IMR-90 (cell line): ENCODE measurements around the gene CLEC7A. TPM values are rescaled to one million over a fixed set of nuclear protein-coding genes. Genes with fewer than 3 reads are reported as not detected.

Experiments
- ATAC-seq: fragments of 200-7000 bp; cut with Tn5 transposase; 2 replicates; pipeline ENCODE4 v1.9.1; 2020; ENCODE audit warnings: low read depth, mild to moderate bottlenecking, moderate library complexity
- Bru-seq: library from RNA; stranded (reverse); fragments of 400-500 nt; gene quantifications from one replicate; lab custom pipeline; 2021; lab: Mats Ljungman, UMichigan
- BruChase-seq, 2 experiments: library from RNA; stranded (reverse); fragments of 400-500 nt; gene quantifications; one replicate each; lab custom pipeline; 2021; lab: Mats Ljungman, UMichigan
- BruUV-seq: library from RNA; stranded (reverse); fragments of 400-500 nt; replicated peaks from 2 replicates; lab custom pipeline; 2021; lab: Mats Ljungman, UMichigan
- CTCF ChIA-PET: fragments of 300-600 bp; formaldehyde crosslinking; extraction: SDS; loops from one replicate; lab custom pipeline; 2021; ENCODE audit warnings: antibody characterized with exemption; lab: Yijun Ruan, JAX
- POLR2A ChIA-PET: fragments of 300-600 bp; sonication (Branson Sonifier 250); formaldehyde crosslinking; loops from one replicate; lab custom pipeline; 2022; ENCODE audit warnings: antibody characterized with exemption; ENCODE audit not compliant: unreplicated experiment; lab: Charles Lee
- DNase-seq: peaks from one replicate; pipeline ENCODE4 v3.0.0; 2013
- H2AFZ ChIP-seq: replicated peaks from 2 replicates; pipeline ENCODE3; 2013; ENCODE audit warnings: low read length, mild to moderate bottlenecking; ENCODE audit not compliant: poor library complexity
- H2AK5ac ChIP-seq: 2 replicates; pipeline ENCODE4 v1.6.1; 2013; ENCODE audit warnings: low read depth, low read length, inconsistent platforms
- H2AK9ac ChIP-seq: replicated peaks from 2 replicates; pipeline ENCODE3; 2013; ENCODE audit warnings: mild to moderate bottlenecking, low read depth, low read length, moderate library complexity; ENCODE audit not compliant: poor library complexity
- H2BK120ac ChIP-seq: 2 replicates; pipeline ENCODE4 v1.6.1; 2013; ENCODE audit warnings: low read depth, low read length, inconsistent platforms
- H2BK15ac ChIP-seq: 3 replicates; pipeline ENCODE4 v1.6.1; 2013; ENCODE audit warnings: low read depth, low read length, inconsistent platforms
- H2BK20ac ChIP-seq: 2 replicates; pipeline ENCODE4 v1.6.1; 2013; ENCODE audit warnings: low read depth, mild to moderate bottlenecking, inconsistent platforms, low read length, moderate library complexity
- H2BK5ac ChIP-seq: 2 replicates; pipeline ENCODE4 v1.6.1; 2013; ENCODE audit warnings: mild to moderate bottlenecking, low read depth, low read length, inconsistent platforms; ENCODE audit not compliant: poor library complexity, severe bottlenecking
- H3K14ac ChIP-seq: replicated peaks from 2 replicates; pipeline ENCODE4 v1.6.1; 2013; ENCODE audit warnings: low read depth, low read length, inconsistent platforms
- H3K18ac ChIP-seq: 2 replicates; pipeline ENCODE4 v1.6.1; 2013; ENCODE audit warnings: low read depth, low read length, control low read depth
- H3K23ac ChIP-seq: 2 replicates; pipeline ENCODE4 v1.6.1; 2013; ENCODE audit warnings: low read depth, low read length, inconsistent platforms
- H3K27ac ChIP-seq: 2 replicates; pipeline ENCODE4 v1.5.1; 2013; ENCODE audit warnings: mild to moderate bottlenecking, control low read depth, low read length; ENCODE audit not compliant: insufficient read depth
- H3K27me3 ChIP-seq: 2 replicates; pipeline ENCODE4 v1.6.1; 2013; ENCODE audit warnings: low read length; ENCODE audit not compliant: control insufficient read depth, insufficient read depth
- H3K36me3 ChIP-seq: 2 replicates; pipeline ENCODE4 v1.6.1; 2013; ENCODE audit warnings: low read length, mixed read lengths; ENCODE audit not compliant: control insufficient read depth, insufficient read depth
- H3K4ac ChIP-seq: 2 replicates; pipeline ENCODE4 v1.6.1; 2013; ENCODE audit warnings: low read depth, low read length, inconsistent platforms
- H3K4me1 ChIP-seq: 2 replicates; pipeline ENCODE4 v1.6.1; 2013; ENCODE audit warnings: low read length, mixed read lengths; ENCODE audit not compliant: control insufficient read depth, insufficient read depth
- H3K4me2 ChIP-seq: 2 replicates; pipeline ENCODE4 v1.6.1; 2013; ENCODE audit warnings: low read depth, mild to moderate bottlenecking, control low read depth, low read length, moderate library complexity
- H3K4me3 ChIP-seq: 2 replicates; pipeline ENCODE4 v1.5.1; 2013; ENCODE audit warnings: low read depth, mild to moderate bottlenecking, control low read depth, low read length, moderate library complexity; ENCODE audit not compliant: insufficient read depth
- H3K56ac ChIP-seq: 2 replicates; pipeline ENCODE4 v1.6.1; 2013; ENCODE audit warnings: low read length, inconsistent platforms; ENCODE audit not compliant: insufficient read depth; ENCODE audit errors: extremely low read depth
- H3K79me1 ChIP-seq, 2 experiments: 2 replicates each; pipeline ENCODE4 v1.6.1; 2013; ENCODE audit warnings: low read length in 2 of 2, inconsistent platforms in 1 of 2, low read depth in 1 of 2
- H3K9ac ChIP-seq: 2 replicates; pipeline ENCODE4 v1.6.1; 2013; ENCODE audit warnings: low read depth, low read length, control low read depth
- H3K9me1 ChIP-seq: 2 replicates; pipeline ENCODE4 v1.6.1; 2013; ENCODE audit warnings: low read length, inconsistent platforms; ENCODE audit not compliant: insufficient read depth
- H3K9me3 ChIP-seq: 2 replicates; pipeline ENCODE4 v1.6.1; 2013; ENCODE audit warnings: low read length; ENCODE audit not compliant: control insufficient read depth, insufficient read depth
- H4K20me1 ChIP-seq: 2 replicates; pipeline ENCODE4 v1.6.1; 2013; ENCODE audit warnings: low read length, inconsistent platforms; ENCODE audit not compliant: insufficient read depth
- H4K5ac ChIP-seq: 2 replicates; pipeline ENCODE4 v1.6.1; 2013; ENCODE audit warnings: mild to moderate bottlenecking, low read depth, low read length, control low read depth
- H4K8ac ChIP-seq, 2 experiments: 2 replicates each; pipeline ENCODE4 v1.6.1; 2013; ENCODE audit warnings: low read depth in 2 of 2, low read length in 2 of 2, control low read depth in 1 of 2, inconsistent platforms in 1 of 2
- H4K91ac ChIP-seq: 2 replicates; pipeline ENCODE4 v1.6.1; 2013; ENCODE audit warnings: low read depth, low read length, inconsistent platforms; ENCODE audit not compliant: insufficient read depth
- BHLHE40 ChIP-seq: fragments of 150-350 bp; IDR thresholded peaks from 2 replicates; pipeline ENCODE4 v1.6.1; 2016; ENCODE audit warnings: mild to moderate bottlenecking, low read depth, low read length
- FOS ChIP-seq: fragments of 150-350 bp; IDR thresholded peaks from 2 replicates; pipeline ENCODE4 v1.6.1; 2016; ENCODE audit warnings: low read depth, low read length
- MAFK ChIP-seq: IDR thresholded peaks from 2 replicates; pipeline ENCODE4 v1.6.1; 2012; ENCODE audit warnings: low read depth, low read length, improper control_type of control experiment
- MAZ ChIP-seq: IDR thresholded peaks from 2 replicates; pipeline ENCODE4 v1.6.1; 2012; ENCODE audit warnings: low read depth, mild to moderate bottlenecking, low read length, improper control_type of control experiment, moderate library complexity, borderline replicate concordance
- MXI1 ChIP-seq: IDR thresholded peaks from 2 replicates; pipeline ENCODE4 v1.6.1; 2012; ENCODE audit warnings: low read depth, mild to moderate bottlenecking, low read length, moderate library complexity, borderline replicate concordance
- RAD21 ChIP-seq: IDR thresholded peaks from 2 replicates; pipeline ENCODE4 v1.6.1; 2012; ENCODE audit warnings: low read length, improper control_type of control experiment
- RCOR1 ChIP-seq: IDR thresholded peaks from 2 replicates; pipeline ENCODE4 v1.6.1; 2012; ENCODE audit warnings: mild to moderate bottlenecking, low read length, improper control_type of control experiment; ENCODE audit not compliant: insufficient replicate concordance
- WGBS, 2 experiments: methylation state at CpG; one replicate each; pipeline versions ENCODE4 v1.1.5 to v1.1.7; 2013; ENCODE audit warnings: missing lambda C conversion rate in 2 of 2; ENCODE audit not compliant: insufficient read length in 1 of 2; ENCODE audit errors: extremely low coverage in 2 of 2; 5-methylcytosine and 5-hydroxymethylcytosine counted together
- dilution Hi-C: fragments of 300-500 bp; cut with HindIII; formaldehyde crosslinking; loops from one replicate; pipeline ENCODE4 v1.14.3; 2018; ENCODE audit warnings: low sequenced_read_pairs; ENCODE audit not compliant: unreplicated experiment
- in situ Hi-C: fragments of 300-500 bp; cut with MboI; formaldehyde crosslinking; loops from 3 replicates; pipeline ENCODE4 v1.14.3; 2019; ENCODE audit warnings: low sequenced_read_pairs, inconsistent platforms, mixed read lengths
- intact Hi-C: fragments of 100-400 bp; cut with micrococcal nuclease; formaldehyde crosslinking; loops from 2 replicates; pipeline ENCODE4 v1.10.0; 2022
- long read RNA-seq: library from polyadenylated mRNA; unstranded; transcript quantifications from one replicate; pipeline ENCODE4 v2.0.0, GENCODE V29; 2021; ENCODE audit not compliant: unreplicated experiment
- polyA plus RNA-seq, 3 experiments: library from polyadenylated mRNA; depleted of rRNA; stranded (reverse); fragments of >200 nt; gene quantifications; 2 replicates each; pipeline ENCODE4 v1.2.3, GENCODE V29; 2012; ENCODE audit warnings: low replicate concordance in 1 of 3
- total RNA-seq: library from RNA; depleted of rRNA; stranded (reverse); fragments of >200 nt; gene quantifications from 2 replicates; pipeline ENCODE4 v1.2.3, GENCODE V29; 2012; rRNA removed
- TF ChIP-seq, protein P1 (sequence below): fragments of 150-350 bp; IDR thresholded peaks from 2 replicates; pipeline ENCODE4 v1.6.1; 2016; ENCODE audit warnings: low read depth, mild to moderate bottlenecking, low read length, moderate library complexity, borderline replicate concordance
- TF ChIP-seq, protein P2 (sequence below): conservative IDR thresholded peaks from 2 replicates; pipeline ENCODE4 v1.5.1; 2012; ENCODE audit warnings: mild to moderate bottlenecking, low read depth, low read length, improper control_type of control experiment

CLEC7A gene
- total RNA-seq (not detected in 2 replicates), polyA plus RNA-seq (2012; rRNA removed) (not detected in 2 replicates), Bru-seq, nascent RNA (percentile 4 among the genes with signal in this experiment), BruChase-seq, experiment 1, labeled RNA remaining after a 6-hour chase (percentile 3 among the genes with signal in this experiment), BruChase-seq, experiment 2, labeled RNA remaining after a 2-hour chase (not detected)
- not detected in 2 replicates for polyA plus RNA-seq (2012; cell fraction: cytosol; rRNA removed)
- polyA plus RNA-seq (2012; cell fraction: nucleus; rRNA removed; ENCODE audit: low replicate concordance), result not detected in 2 replicates
- long read RNA-seq, result 0 reads

DNA sequence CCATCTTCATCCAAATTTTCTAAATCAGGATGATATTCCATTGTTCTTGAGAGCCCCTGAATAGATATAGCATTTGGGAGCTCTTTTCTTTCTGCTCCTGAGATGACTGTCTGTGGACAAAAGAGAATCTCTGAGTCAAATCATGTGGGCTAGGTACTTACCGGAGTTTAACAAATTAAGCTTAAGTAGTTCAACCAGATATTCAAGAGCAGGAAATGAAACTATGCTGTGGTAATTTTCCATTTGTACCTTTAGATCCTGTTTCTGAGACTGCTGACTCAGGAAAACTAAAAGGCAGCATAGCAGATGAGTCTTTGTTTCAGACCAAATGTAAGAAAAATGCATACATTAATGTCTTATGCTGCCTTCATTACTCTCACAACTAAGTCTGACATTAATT lies at the start of gene CLEC7A:
TSS of gene CLEC7A (minus strand) at position 158 of the 400 bp plus-strand sequence. CDS start at position 41, 117 bp downstream.
- Histone ChIP-seq H3K4ac (no peak within 1 kb of the TSS), H2AK9ac (no peak within 1 kb of the TSS), H3K79me1 (no peaks in the 10 kb centered on the region), H3K18ac (no peak within 1 kb of the TSS), H4K20me1 (no peaks in the 10 kb centered on the region), H4K5ac (no peak within 1 kb of the TSS), H2BK20ac (0 out of 2 replicates have a peak within 1 kb of the TSS, but pooled peaks have one; percentile 53), H2BK15ac (no peak within 1 kb of the TSS), H4K91ac (no peak within 1 kb of the TSS), H2AK5ac (no peak within 1 kb of the TSS), H2BK5ac (no peak within 1 kb of the TSS), H2AFZ (no peak within 1 kb of the TSS), H3K4me1 (no peaks in the 10 kb centered on the region), H3K4me3 (no peak within 1 kb of the TSS), H3K9me3 (no peaks in the 10 kb centered on the region), H3K56ac (no peak within 1 kb of the TSS), H3K27me3 (peaks cover 5% of the 10 kb centered on the region; the same call in 1 of the 2 replicates), H3K27ac (no peak within 1 kb of the TSS), H3K14ac (no peak within 1 kb of the TSS), H3K9me1 (no peaks in the 10 kb centered on the region), H3K4me2 (no peak within 1 kb of the TSS), H4K8ac (no peak within 1 kb of the TSS), H3K23ac (no peak within 1 kb of the TSS), H3K9ac (no peak within 1 kb of the TSS), H2BK120ac (no peak within 1 kb of the TSS), H3K36me3 (no peaks in the 10 kb centered on the region)
- no TSS peak for BruUV-seq
- in situ Hi-C loops (no loop called here), dilution Hi-C loops (no loop called here), intact Hi-C loops (loop anchor here (2.0 kb wide), 1 partner anchor 17 kb away; no protein-coding TSS in a partner anchor)
- no peak for DNase-seq
- TF ChIP-seq, protein P1, sequence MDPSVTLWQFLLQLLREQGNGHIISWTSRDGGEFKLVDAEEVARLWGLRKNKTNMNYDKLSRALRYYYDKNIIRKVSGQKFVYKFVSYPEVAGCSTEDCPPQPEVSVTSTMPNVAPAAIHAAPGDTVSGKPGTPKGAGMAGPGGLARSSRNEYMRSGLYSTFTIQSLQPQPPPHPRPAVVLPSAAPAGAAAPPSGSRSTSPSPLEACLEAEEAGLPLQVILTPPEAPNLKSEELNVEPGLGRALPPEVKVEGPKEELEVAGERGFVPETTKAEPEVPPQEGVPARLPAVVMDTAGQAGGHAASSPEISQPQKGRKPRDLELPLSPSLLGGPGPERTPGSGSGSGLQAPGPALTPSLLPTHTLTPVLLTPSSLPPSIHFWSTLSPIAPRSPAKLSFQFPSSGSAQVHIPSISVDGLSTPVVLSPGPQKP, result no peak
- TF ChIP-seq, protein P2, sequence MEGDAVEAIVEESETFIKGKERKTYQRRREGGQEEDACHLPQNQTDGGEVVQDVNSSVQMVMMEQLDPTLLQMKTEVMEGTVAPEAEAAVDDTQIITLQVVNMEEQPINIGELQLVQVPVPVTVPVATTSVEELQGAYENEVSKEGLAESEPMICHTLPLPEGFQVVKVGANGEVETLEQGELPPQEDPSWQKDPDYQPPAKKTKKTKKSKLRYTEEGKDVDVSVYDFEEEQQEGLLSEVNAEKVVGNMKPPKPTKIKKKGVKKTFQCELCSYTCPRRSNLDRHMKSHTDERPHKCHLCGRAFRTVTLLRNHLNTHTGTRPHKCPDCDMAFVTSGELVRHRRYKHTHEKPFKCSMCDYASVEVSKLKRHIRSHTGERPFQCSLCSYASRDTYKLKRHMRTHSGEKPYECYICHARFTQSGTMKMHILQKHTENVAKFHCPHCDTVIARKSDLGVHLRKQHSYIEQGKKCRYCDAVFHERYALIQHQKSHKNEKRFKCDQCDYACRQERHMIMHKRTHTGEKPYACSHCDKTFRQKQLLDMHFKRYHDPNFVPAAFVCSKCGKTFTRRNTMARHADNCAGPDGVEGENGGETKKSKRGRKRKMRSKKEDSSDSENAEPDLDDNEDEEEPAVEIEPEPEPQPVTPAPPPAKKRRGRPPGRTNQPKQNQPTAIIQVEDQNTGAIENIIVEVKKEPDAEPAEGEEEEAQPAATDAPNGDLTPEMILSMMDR, result no peak
- TF ChIP-seq RAD21 (no peak), FOS (no peak), BHLHE40 (no peak), MXI1 (no peak), MAZ (no peak), MAFK (peak; percentile 92), RCOR1 (no peak)
- no CpG with 5 or more reads among the region's 1 CpG for WGBS, 2 experiments
- ATAC-seq, result no peak
- CTCF ChIA-PET, result interaction anchor here (0.8 kb wide), 1 partner anchor 120 kb away, joined by 4 read pairs; no protein-coding TSS in a partner anchor
- POLR2A ChIA-PET, result no interaction called here
